LNCAP (cell line): ENCODE measurements around the gene SNX25.

Source experiments
- TF ChIP-seq, protein P1 (sequence below): fragments of 450-650 bp; IDR thresholded peaks from 2 replicates; pipeline ENCODE4 v1.5.1; 2017; ENCODE audit warnings: mild to moderate bottlenecking

The SNX25 gene

GRCh38 chr4:185322803-185323202 is 113.4 kb downstream of the SNX25 start:
- TF ChIP-seq, protein P1, sequence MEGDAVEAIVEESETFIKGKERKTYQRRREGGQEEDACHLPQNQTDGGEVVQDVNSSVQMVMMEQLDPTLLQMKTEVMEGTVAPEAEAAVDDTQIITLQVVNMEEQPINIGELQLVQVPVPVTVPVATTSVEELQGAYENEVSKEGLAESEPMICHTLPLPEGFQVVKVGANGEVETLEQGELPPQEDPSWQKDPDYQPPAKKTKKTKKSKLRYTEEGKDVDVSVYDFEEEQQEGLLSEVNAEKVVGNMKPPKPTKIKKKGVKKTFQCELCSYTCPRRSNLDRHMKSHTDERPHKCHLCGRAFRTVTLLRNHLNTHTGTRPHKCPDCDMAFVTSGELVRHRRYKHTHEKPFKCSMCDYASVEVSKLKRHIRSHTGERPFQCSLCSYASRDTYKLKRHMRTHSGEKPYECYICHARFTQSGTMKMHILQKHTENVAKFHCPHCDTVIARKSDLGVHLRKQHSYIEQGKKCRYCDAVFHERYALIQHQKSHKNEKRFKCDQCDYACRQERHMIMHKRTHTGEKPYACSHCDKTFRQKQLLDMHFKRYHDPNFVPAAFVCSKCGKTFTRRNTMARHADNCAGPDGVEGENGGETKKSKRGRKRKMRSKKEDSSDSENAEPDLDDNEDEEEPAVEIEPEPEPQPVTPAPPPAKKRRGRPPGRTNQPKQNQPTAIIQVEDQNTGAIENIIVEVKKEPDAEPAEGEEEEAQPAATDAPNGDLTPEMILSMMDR = no peak

GRCh38 chr4:185323606-185324005 is 114.2 kb downstream of the SNX25 start:
- TF ChIP-seq, protein P1 = no peak

DNA sequence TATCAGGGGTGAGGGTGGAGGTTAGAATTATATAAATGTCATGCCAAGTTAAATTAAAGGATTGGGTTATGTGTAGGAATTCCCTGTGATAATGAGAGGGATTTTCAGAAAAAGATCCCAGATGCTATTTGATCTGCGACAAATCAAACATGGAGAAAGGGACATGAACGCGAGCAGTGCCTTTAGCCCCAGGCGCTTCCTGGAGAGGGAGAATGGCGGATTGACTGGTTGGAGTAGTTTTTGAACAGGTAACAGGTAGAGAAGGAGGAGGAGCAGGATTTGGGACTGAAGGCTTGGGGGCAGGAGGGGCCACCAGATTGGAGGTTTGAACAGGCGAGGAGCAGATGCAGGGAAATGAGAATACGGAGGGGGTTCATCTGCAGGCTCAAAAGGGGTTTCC is 119.2 kb downstream of the SNX25 start:
- TF ChIP-seq, protein P1 = no peak

DNA sequence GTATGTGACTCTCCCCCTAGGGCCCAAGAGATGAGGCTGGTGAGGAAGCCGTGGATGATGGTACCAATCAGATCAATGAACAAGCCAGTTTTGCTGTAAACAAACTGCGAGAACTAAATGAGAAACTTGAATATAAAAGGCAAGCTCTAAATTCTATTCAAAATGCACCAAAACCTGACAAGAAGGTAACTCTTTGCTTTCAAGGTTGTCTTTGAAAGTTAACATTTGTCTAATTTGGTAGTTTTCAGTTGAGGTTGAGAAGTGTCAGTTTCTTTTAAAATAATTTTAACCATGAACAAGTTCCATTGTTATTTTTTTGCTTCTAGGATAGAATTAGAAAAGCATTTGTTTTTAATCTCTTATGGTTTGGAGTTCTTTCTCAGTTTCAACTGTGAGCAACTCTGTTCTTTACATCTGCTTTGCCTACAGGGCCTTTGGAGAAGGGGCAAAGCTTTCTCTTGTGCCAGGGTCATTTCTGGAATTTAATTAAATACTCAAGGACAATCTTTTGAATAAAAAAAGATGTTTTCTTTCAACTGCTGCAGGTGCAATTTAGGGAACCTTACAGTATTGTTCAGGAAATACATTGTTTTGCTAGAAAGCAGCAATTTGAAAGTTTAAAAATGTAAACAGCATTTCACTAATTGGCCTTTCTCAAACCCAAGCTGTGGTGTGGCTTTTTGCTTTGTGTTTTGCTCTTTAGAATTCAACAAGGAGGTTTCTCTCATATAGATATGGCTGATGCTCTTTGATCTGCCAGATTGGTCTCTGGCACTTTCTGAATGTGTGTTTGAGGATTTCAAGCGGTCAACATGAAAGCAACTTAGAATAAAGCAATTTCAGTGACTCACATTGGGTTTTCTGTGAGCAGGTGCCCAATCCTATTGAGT is 123.4 kb downstream of the SNX25 start:
- TF ChIP-seq, protein P1 = no peak

GRCh38 chr4:185334326-185334725 is 124.9 kb downstream of the SNX25 start:
- TF ChIP-seq, protein P1 = no peak

GRCh38 chr4:185335579-185335978 is 126.2 kb downstream of the SNX25 start:
- TF ChIP-seq, protein P1 = no peak

GRCh38 chr4:185339941-185340340 is 130.5 kb downstream of the SNX25 start:
- TF ChIP-seq, protein P1 = no peak
